Spleen (tissue), 11 donors: Measurements from ENCODE around the gene ADAMTSL3. TPM values are rescaled to one million over a fixed set of nuclear protein-coding genes. Genes with fewer than 3 reads are reported as not detected.

Experiments
- DNase-seq: peaks from one replicate; pipeline ENCODE4 v3.0.0-alpha.2; 2020
- H3K27ac ChIP-seq, 8 donors: fragments of 200-600 bp; sonication (generic) in 7 of 8; 1 replicate in 4 of 8; 2 replicates in 4 of 8; pipeline versions ENCODE4 v1.5.0 to v1.8.0; 2016 to 2021; ENCODE audit warnings: inconsistent platforms in 4 of 8, mild to moderate bottlenecking in 4 of 8, moderate library complexity in 1 of 8
- H3K27me3 ChIP-seq, 7 donors: fragments of 200-600 bp; sonication (generic) in 6 of 7; replicated peaks in 1 of 7; 1 replicate in 4 of 7; 2 replicates in 3 of 7; pipeline versions ENCODE4 v1.5.0 to v1.8.0; 2016 to 2021; ENCODE audit warnings: inconsistent platforms in 3 of 7, mild to moderate bottlenecking in 1 of 7
- H3K36me3 ChIP-seq, 6 donors: fragments of 200-600 bp; sonication (generic) in 5 of 6; 1 replicate in 4 of 6; 2 replicates in 2 of 6; pipeline versions ENCODE4 v1.5.0 to v1.8.0; 2016 to 2021; ENCODE audit warnings: inconsistent platforms in 2 of 6
- H3K4me1 ChIP-seq, 6 donors: fragments of 200-600 bp; sonication (generic) in 5 of 6; 1 replicate in 3 of 6; 2 replicates in 3 of 6; pipeline versions ENCODE4 v1.5.0 to v1.8.0; 2016 to 2021; ENCODE audit warnings: inconsistent platforms in 3 of 6
- H3K4me3 ChIP-seq, 8 donors: fragments of 200-600 bp; sonication (generic) in 7 of 8; 1 replicate in 4 of 8; 2 replicates in 4 of 8; pipeline versions ENCODE4 v1.5.0 to v1.8.0; 2016 to 2021; ENCODE audit warnings: inconsistent platforms in 4 of 8, mild to moderate bottlenecking in 4 of 8, moderate library complexity in 2 of 8
- H3K9me3 ChIP-seq, 8 donors: fragments of 200-600 bp; sonication (generic) in 7 of 8; 1 replicate in 4 of 8; 2 replicates in 4 of 8; pipeline versions ENCODE4 v1.5.0 to v1.8.0; 2016 to 2021; ENCODE audit warnings: inconsistent platforms in 4 of 8
- CTCF ChIP-seq, 11 experiments: fragments of 200-600 bp in 7 of 11; fragments of 450-650 bp in 4 of 11; sonication (generic) in 4 of 11; IDR thresholded peaks in 8 of 11; conservative IDR thresholded peaks in 3 of 11; 1 replicate in 7 of 11; 2 replicates in 4 of 11; pipeline versions ENCODE4 v1.4.0 to v1.8.0; 2016 to 2021; ENCODE audit warnings: antibody characterized with exemption in 11 of 11, inconsistent platforms in 4 of 11, mild to moderate bottlenecking in 1 of 11
- POLR2A ChIP-seq, 3 donors: fragments of 450-650 bp; IDR thresholded peaks; one replicate each; pipeline ENCODE4 v1.5.1; 2017; ENCODE audit warnings: antibody characterized with exemption in 3 of 3, mild to moderate bottlenecking in 1 of 3
- POLR2AphosphoS5 ChIP-seq, 3 donors: sonication (generic); formaldehyde crosslinking; IDR thresholded peaks; one replicate each; pipeline ENCODE4 v1.5.1; 2017; ENCODE audit warnings: antibody characterized with exemption in 3 of 3
- WGBS, 5 donors: extraction: QIAGEN DNeasy Blood & Tissue Kit in 3 of 5; methylation state at CpG; one replicate each; pipeline versions ENCODE4 v1.1.5 to v1.1.7; 2013 to 2018; 5-methylcytosine and 5-hydroxymethylcytosine counted together
- intact Hi-C: fragments of 100-400 bp; cut with DNase I; formaldehyde crosslinking; loops from one replicate; pipeline ENCODE4 v1.15.0; 2023; ENCODE audit warnings: low total_unique reads
- polyA plus RNA-seq, 3 donors: library from polyadenylated mRNA; stranded (reverse); fragments of 200-250 nt; gene quantifications; one replicate each; pipeline ENCODE4 v1.2.1, GENCODE V29; 2013
- total RNA-seq, 7 donors: library from RNA; depleted of rRNA in 3 of 7; stranded (reverse); fragments of >200 nt in 3 of 7; fragmentation: NEBNext Ultra II Directional in 4 of 7; extraction: Animal tissue kit (Norgen Biotek cat#: 25700) in 4 of 7; gene quantifications; one replicate each; pipeline versions ENCODE4 v1.1.0 to v1.2.1, GENCODE V29; 2016 to 2021
- donor health status: healthy with polysubstance abuse.
- donor health status: DM: no; HTN: no; CAD: no; lungs with moderate emphysema.
- donor health status: DM: no; HTN: no; CAD: no.
- donor health status: Bipolar disorder and iron deficiency.
- donor health status: healthy.
- donor health status: DM: no; HTN: no; CAD: no.
- donor health status: DM: yes; HTN: yes; CAD: no.

The ADAMTSL3 gene
- total and polyA plus RNA-seq, 10 donors: 0.09 to 5.7 (median 2.9) TPM

- no peak for TF ChIP-seq POLR2AphosphoS5 (IDR thresholded peaks at IDR 0.05)
- no peak for TF ChIP-seq POLR2A (IDR thresholded peaks at IDR 0.05)
- TF ChIP-seq CTCF (IDR thresholded peaks at IDR 0.05 in 8 of 11, conservative IDR thresholded peaks at IDR 0.05 in 3 of 11): no peak
- Histone ChIP-seq H3K4me1 (no peaks in the 10 kb centered on the region), H3K36me3 (no peaks in the 10 kb centered on the region), H3K27me3 (no peaks in the 10 kb centered on the region), H3K4me3 (no peak overlapping the region), H3K27ac (no peak overlapping the region), H3K9me3 (peaks cover 0 to 10% (median 8%) of the 10 kb centered on the region in 8 donors)
- WGBS, 5 donors: 71 to 78% (median 75%) methylated on average over 5 of the region's 5 CpGs
- no peak for DNase-seq
- intact Hi-C loops: no loop called here
Measured at GRCh38 chr15:83928878-83929418, 275.0 kb downstream of the ADAMTSL3 start.

- H3K9me3 ChIP-seq: peaks cover 0 to 17% (median 15%) of the 10 kb centered on the region in 8 donors
- H3K4me1 ChIP-seq: no peaks in the 10 kb centered on the region
- WGBS, 5 donors: 71 to 95% (median 87%) methylated on average over 1 of the region's 1 CpG
- DNase-seq: no peak
- TF ChIP-seq CTCF (IDR thresholded peaks at IDR 0.05 in 8 of 11, conservative IDR thresholded peaks at IDR 0.05 in 3 of 11) (no peak), POLR2A (IDR thresholded peaks at IDR 0.05) (no peak), POLR2AphosphoS5 (IDR thresholded peaks at IDR 0.05) (no peak)
- no peak overlapping the region for H3K4me3 ChIP-seq
- no peaks in the 10 kb centered on the region for H3K36me3 ChIP-seq
- H3K27me3 ChIP-seq: no peaks in the 10 kb centered on the region
- intact Hi-C loops: no loop called here
- no peak overlapping the region for H3K27ac ChIP-seq
Measured at GRCh38 chr15:83929619-83930018, 275.7 kb downstream of the ADAMTSL3 start.

- peaks cover 0 to 24% (median 20%) of the 10 kb centered on the region in 8 donors for H3K9me3 ChIP-seq
- H3K36me3 ChIP-seq: no peaks in the 10 kb centered on the region
- DNase-seq: no peak
- H3K4me1 ChIP-seq: no peaks in the 10 kb centered on the region
- H3K27ac ChIP-seq: no peak overlapping the region
- H3K27me3 ChIP-seq: no peaks in the 10 kb centered on the region
- intact Hi-C loops: no loop called here
- no peak for TF ChIP-seq CTCF (IDR thresholded peaks at IDR 0.05 in 8 of 11, conservative IDR thresholded peaks at IDR 0.05 in 3 of 11)
- no peak for TF ChIP-seq POLR2AphosphoS5 (IDR thresholded peaks at IDR 0.05)
- TF ChIP-seq POLR2A (IDR thresholded peaks at IDR 0.05): no peak
- no peak overlapping the region for H3K4me3 ChIP-seq
Measured at GRCh38 chr15:83930392-83931212, 276.7 kb downstream of the ADAMTSL3 start.

GRCh38 chr15:83935774-83936173 lies 281.9 kb downstream of the ADAMTSL3 start:
- no peak for DNase-seq
- no peak overlapping the region for H3K4me3 ChIP-seq
- H3K27me3 ChIP-seq: no peaks in the 10 kb centered on the region
- no peaks in the 10 kb centered on the region for H3K4me1 ChIP-seq
- H3K9me3 ChIP-seq: peaks cover 0 to 25% (median 20%) of the 10 kb centered on the region in 8 donors
- H3K36me3 ChIP-seq: no peaks in the 10 kb centered on the region
- intact Hi-C loops: no loop called here
- WGBS, 5 donors: 80 to 94% (median 85%) methylated on average over 1 of the region's 1 CpG
- H3K27ac ChIP-seq: no peak overlapping the region
- TF ChIP-seq CTCF (IDR thresholded peaks at IDR 0.05 in 8 of 11, conservative IDR thresholded peaks at IDR 0.05 in 3 of 11): no peak
- TF ChIP-seq POLR2A (IDR thresholded peaks at IDR 0.05): no peak
- TF ChIP-seq POLR2AphosphoS5 (IDR thresholded peaks at IDR 0.05): no peak
